Activated gamma-delta T cell treated with Interleukin-2 at 50 U/mL for 16 hours (primary cell): ENCODE results near the gene ANO2.

Experiments
- DNase-seq: peaks from one replicate; pipeline ENCODE4 v3.0.0-alpha.2; 2020

The ANO2 gene

GRCh38 chr12:5524769-5525436 is 420.2 kb downstream of the ANO2 start:
- DNase-seq: no peak

- no peak for DNase-seq
Measured at GRCh38 chr12:5524116-5524768, 420.8 kb downstream of the ANO2 start.

GRCh38 chr12:5523396-5524115 is 421.5 kb downstream of the ANO2 start:
- no peak for DNase-seq

- DNase-seq: no peak
Measured at GRCh38 chr12:5522432-5523335, 422.4 kb downstream of the ANO2 start.

- no peak for DNase-seq
Measured at GRCh38 chr12:5521456-5522325, 423.4 kb downstream of the ANO2 start.

GRCh38 chr12:5520831-5521230 is 424.2 kb downstream of the ANO2 start:
- no peak for DNase-seq

DNA sequence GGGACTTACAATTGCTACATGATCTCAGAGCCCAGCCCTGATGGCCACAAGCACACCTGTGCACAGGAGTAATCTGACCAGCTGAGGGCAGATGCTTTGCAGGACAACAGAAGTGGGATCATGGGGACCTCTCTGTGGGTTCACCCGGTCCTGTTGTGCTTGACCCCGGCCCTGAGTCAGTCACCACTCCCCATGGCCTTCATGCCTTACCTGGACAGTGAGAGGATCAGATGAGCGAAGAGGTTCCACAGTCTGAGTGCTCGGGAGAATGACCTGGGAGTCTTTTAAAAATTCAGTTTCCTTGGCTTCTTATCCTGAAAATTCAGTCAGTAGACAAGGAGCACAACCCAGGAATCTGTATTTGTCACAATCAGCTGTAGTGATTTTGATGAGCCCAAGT is 425.0 kb downstream of the ANO2 start:
- DNase-seq: no peak

DNA sequence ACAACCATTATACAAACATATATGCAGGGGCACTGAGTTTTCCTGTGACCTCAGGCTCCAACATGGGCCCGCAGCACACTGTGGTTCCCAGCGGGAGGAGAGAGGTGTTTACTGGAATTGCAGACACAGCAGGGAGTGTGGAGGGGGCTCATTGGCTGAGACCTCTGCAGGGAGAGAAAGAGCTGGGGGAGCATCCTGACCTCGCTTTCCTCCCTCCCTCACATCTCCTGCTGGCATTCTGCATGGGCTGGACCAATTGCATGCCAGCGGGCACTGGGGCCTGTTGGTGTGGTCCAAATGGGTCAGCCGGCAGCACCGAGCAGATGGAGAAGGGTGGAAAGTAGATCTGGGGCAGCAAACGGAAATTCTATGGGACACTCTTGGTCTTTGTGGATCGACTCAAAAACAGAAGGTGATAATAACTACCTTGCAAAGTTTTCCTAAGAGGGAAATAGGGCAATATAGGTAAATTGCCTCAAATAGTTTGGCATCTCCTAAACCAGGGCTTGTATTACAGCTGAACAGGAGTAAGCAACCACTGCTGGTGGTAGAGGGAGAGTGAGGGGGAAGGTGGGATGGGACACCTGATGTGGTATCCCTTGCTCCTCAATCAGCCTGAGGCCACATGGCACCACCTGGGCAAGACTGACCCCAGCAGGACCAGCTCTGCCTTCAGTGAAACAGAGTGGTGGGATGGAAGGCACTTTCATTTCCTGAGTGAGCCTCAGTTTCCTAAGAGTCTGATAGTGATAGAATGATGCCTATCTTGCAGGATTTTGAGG is 426.3 kb downstream of the ANO2 start:
- DNase-seq: no peak

GRCh38 chr12:5516371-5517241 is 428.5 kb downstream of the ANO2 start:
- no peak for DNase-seq

GRCh38 chr12:5515458-5515857 is 429.6 kb downstream of the ANO2 start:
- no peak for DNase-seq

GRCh38 chr12:5514545-5514944 is 430.5 kb downstream of the ANO2 start:
- no peak for DNase-seq

DNA sequence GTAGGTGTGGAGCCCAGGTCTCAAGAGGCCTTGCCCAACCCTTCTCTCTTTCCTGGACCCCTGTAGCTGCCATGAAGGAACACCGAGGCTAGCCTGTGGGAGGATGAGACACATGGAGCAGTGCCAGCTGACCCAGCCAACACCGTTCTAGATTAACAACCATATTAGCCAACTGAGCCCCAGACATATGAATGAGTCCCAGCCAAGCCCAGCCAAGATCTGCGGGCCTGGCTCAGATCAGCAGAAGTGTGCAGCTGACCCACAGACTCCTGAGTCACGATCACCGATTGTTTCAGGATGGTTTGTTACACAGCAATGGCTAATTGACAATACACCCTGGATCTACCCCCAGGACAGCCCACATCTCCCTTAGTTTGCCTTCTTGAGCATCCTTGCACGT is 431.0 kb downstream of the ANO2 start:
- DNase-seq: no peak

- DNase-seq: no peak
Measured at GRCh38 chr12:5513406-5513805, 431.7 kb downstream of the ANO2 start.
